Uterus (tissue), 2 donors: Measurements from ENCODE around the gene CTNND2.

Experiments
- POLR2A ChIP-seq, 2 donors: fragments of 450-650 bp; IDR thresholded peaks; one replicate each; pipeline ENCODE4 v1.6.1; 2016; ENCODE audit warnings: antibody characterized with exemption in 2 of 2, mild to moderate bottlenecking in 1 of 2, moderate library complexity in 1 of 2
- TF ChIP-seq, protein P1 (sequence below), 4 experiments: fragments of 200-600 bp in 2 of 4; fragments of 450-650 bp in 2 of 4; sonication (generic) in 2 of 4; IDR thresholded peaks; one replicate each; pipeline ENCODE4 v1.5.1; 2016 to 2019; ENCODE audit warnings: antibody characterized with exemption in 4 of 4, mild to moderate bottlenecking in 2 of 4, moderate library complexity in 1 of 4

DNA sequence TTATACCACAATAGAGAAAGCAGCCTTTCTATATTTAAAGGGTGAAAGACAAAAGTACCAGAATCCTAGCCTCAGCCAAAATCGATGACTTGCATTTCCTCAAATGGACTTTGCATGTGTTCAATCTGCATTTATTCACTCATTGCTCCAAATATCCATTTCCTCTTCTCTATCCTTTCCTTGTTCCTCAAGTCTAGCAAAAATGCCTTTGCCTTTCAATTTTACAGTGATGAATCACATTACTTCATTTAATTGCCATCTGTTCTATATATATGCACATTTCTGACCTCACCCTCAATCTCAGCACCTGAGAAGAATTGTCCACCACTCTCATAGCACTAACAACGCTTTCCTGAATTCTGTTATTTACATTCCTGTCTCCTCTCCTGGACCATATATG is 329.5 kb downstream of the CTNND2 start:
- TF ChIP-seq, protein P1, sequence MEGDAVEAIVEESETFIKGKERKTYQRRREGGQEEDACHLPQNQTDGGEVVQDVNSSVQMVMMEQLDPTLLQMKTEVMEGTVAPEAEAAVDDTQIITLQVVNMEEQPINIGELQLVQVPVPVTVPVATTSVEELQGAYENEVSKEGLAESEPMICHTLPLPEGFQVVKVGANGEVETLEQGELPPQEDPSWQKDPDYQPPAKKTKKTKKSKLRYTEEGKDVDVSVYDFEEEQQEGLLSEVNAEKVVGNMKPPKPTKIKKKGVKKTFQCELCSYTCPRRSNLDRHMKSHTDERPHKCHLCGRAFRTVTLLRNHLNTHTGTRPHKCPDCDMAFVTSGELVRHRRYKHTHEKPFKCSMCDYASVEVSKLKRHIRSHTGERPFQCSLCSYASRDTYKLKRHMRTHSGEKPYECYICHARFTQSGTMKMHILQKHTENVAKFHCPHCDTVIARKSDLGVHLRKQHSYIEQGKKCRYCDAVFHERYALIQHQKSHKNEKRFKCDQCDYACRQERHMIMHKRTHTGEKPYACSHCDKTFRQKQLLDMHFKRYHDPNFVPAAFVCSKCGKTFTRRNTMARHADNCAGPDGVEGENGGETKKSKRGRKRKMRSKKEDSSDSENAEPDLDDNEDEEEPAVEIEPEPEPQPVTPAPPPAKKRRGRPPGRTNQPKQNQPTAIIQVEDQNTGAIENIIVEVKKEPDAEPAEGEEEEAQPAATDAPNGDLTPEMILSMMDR (IDR thresholded peaks at IDR 0.05) = no peak
- TF ChIP-seq POLR2A (IDR thresholded peaks at IDR 0.05) = no peak
